HEK293T (cell line): ENCODE measurements around the gene HIBCH.

ENCODE experiments used
- BHLHE40 ChIP-seq: fragments of 450-650 bp; IDR thresholded peaks from 2 replicates; pipeline ENCODE4 v1.6.1; 2016; ENCODE audit warnings: mild to moderate bottlenecking, moderate library complexity, borderline replicate concordance
- ELF4 ChIP-seq: fragments of 450-650 bp; IDR thresholded peaks from 2 replicates; pipeline ENCODE4 v1.6.1; 2017; ENCODE audit warnings: antibody characterized with exemption
- FOXA1 ChIP-seq: fragments of 450-650 bp; IDR thresholded peaks from 2 replicates; pipeline ENCODE4 v1.6.1; 2016; ENCODE audit warnings: mild to moderate bottlenecking
- FOXK2 ChIP-seq: fragments of 450-650 bp; IDR thresholded peaks from 2 replicates; pipeline ENCODE4 v1.6.1; 2016; ENCODE audit warnings: mild to moderate bottlenecking
- HDGF ChIP-seq: fragments of 450-650 bp; IDR thresholded peaks from 2 replicates; pipeline ENCODE4 v1.6.1; 2017; ENCODE audit warnings: antibody characterized with exemption, borderline replicate concordance
- LEF1 ChIP-seq: fragments of 450-650 bp; IDR thresholded peaks from 2 replicates; pipeline ENCODE4 v1.6.1; 2017; ENCODE audit warnings: mild to moderate bottlenecking, borderline replicate concordance
- NFRKB ChIP-seq: fragments of 450-650 bp; IDR thresholded peaks from 2 replicates; pipeline ENCODE4 v1.6.1; 2016; ENCODE audit warnings: mild to moderate bottlenecking, moderate library complexity
- SP1 ChIP-seq: fragments of 450-650 bp; IDR thresholded peaks from 2 replicates; pipeline ENCODE4 v1.6.1; 2017

- TF ChIP-seq FOXA1 (no peak), BHLHE40 (no peak), NFRKB (no peak), LEF1 (no peak), HDGF (no peak), SP1 (no peak), FOXK2 (no peak), ELF4 (no peak)
Measured at GRCh38 chr2:190333395-190333794, 13.8 kb upstream of the HIBCH start.
